HepG2 (cell line): ENCODE results near the gene FASTKD3. TPM values are rescaled to one million over a fixed set of nuclear protein-coding genes. Genes with fewer than 3 reads are reported as not detected.

Source experiments
- ATAC-seq: fragments of 200-7000 bp; cut with Tn5 transposase; 3 replicates; pipeline ENCODE4 v1.9.1; 2020; ENCODE audit warnings: mild to moderate bottlenecking, moderate library complexity
- BruUV-seq: library from RNA; stranded (reverse); fragments of 400-500 nt; replicated peaks from 2 replicates; lab custom pipeline; 2021; lab: Mats Ljungman, UMichigan
- CTCF ChIA-PET: fragments of 300-600 bp; formaldehyde crosslinking; extraction: SDS; loops from one replicate; lab custom pipeline; 2021; ENCODE audit warnings: low total read pairs, inconsistent platforms, low intra/inter-chr PET ratio; lab: Yijun Ruan, JAX
- POLR2A ChIA-PET: fragments of 350-600 bp; sonication (Branson Sonifier 250); formaldehyde crosslinking; loops from one replicate; lab custom pipeline; 2020; ENCODE audit warnings: antibody characterized with exemption, inconsistent platforms; lab: Yijun Ruan, JAX
- DNase-seq: peaks from one replicate; pipeline ENCODE4 v3.0.0-alpha.2; 2015; ENCODE audit warnings: low spot score
- FAIRE-seq: peaks from 3 replicates; lab custom pipeline; 2011; peaks lifted over from hg19 to GRCh38; lab: Jason Lieb, UNC
- H2AFZ ChIP-seq: one replicate; pipeline ENCODE4 v1.6.1; 2011; ENCODE audit warnings: low read length, inconsistent platforms
- H3K27ac ChIP-seq: fragments of 300-600 bp; 3 replicates; pipeline ENCODE4 v1.8.0; 2011; ENCODE audit warnings: mixed run types, mild to moderate bottlenecking, mixed read lengths, low read length, inconsistent platforms; ENCODE audit not compliant: insufficient read depth; ENCODE audit errors: extremely low read length
- H3K27me3 ChIP-seq, 2 experiments: fragments of 200-600 bp in 1 of 2; 2 replicates in 1 of 2; 3 replicates in 1 of 2; pipeline versions ENCODE4 v1.6.0 to v1.8.0; 2011; ENCODE audit warnings: low read length in 2 of 2, mild to moderate bottlenecking in 2 of 2, moderate library complexity in 2 of 2, inconsistent platforms in 1 of 2; ENCODE audit not compliant: insufficient read depth in 2 of 2, control insufficient read depth in 1 of 2
- H3K36me3 ChIP-seq, 2 experiments: fragments of 200-600 bp in 1 of 2; replicated peaks in 1 of 2; 2 replicates in 1 of 2; 3 replicates in 1 of 2; pipeline versions ENCODE4 v1.5.1 to v1.8.0; 2011; ENCODE audit warnings: low read length in 2 of 2, inconsistent platforms in 1 of 2; ENCODE audit not compliant: insufficient read depth in 2 of 2, control insufficient read depth in 1 of 2
- H3K4me1 ChIP-seq: 2 replicates; pipeline ENCODE4 v1.5.1; 2012; ENCODE audit warnings: low read length, inconsistent platforms; ENCODE audit not compliant: insufficient read depth
- H3K4me2 ChIP-seq: 2 replicates; pipeline ENCODE4 v1.6.0; 2011; ENCODE audit warnings: low read depth, low read length, inconsistent platforms
- H3K4me3 ChIP-seq, 3 experiments: fragments of 200-600 bp in 1 of 3; sonication (generic), shearing (Covaris generic) in 1 of 3; replicated peaks in 1 of 3; 2 replicates each; pipeline ENCODE4 v1.5.1; 2011 to 2016; ENCODE audit warnings: low read length in 3 of 3, inconsistent platforms in 2 of 3, low read depth in 2 of 3, mild to moderate bottlenecking in 2 of 3, control low read depth in 1 of 3, mixed read lengths in 1 of 3; ENCODE audit not compliant: insufficient read depth in 1 of 3
- H3K79me2 ChIP-seq: one replicate; pipeline ENCODE4 v1.6.1; 2011; ENCODE audit warnings: low read length, inconsistent platforms; ENCODE audit not compliant: insufficient read depth
- H3K9ac ChIP-seq: 2 replicates; pipeline ENCODE4 v1.6.0; 2011; ENCODE audit warnings: mild to moderate bottlenecking, low read depth, low read length, inconsistent platforms; ENCODE audit not compliant: insufficient read depth
- H3K9me3 ChIP-seq: 2 replicates; pipeline ENCODE4 v1.5.1; 2012; ENCODE audit warnings: mild to moderate bottlenecking, low read length
- H4K20me1 ChIP-seq: 2 replicates; pipeline ENCODE4 v1.6.0; 2011; ENCODE audit warnings: inconsistent platforms, mild to moderate bottlenecking, low read length, moderate library complexity; ENCODE audit not compliant: insufficient read depth
- FOSL2 ChIP-seq: sonication (generic); formaldehyde crosslinking; IDR thresholded peaks from 2 replicates; pipeline ENCODE4 v1.4.0; 2020; ENCODE audit warnings: missing genetic modification reagents
- NFIB ChIP-seq: sonication (generic); formaldehyde crosslinking; IDR thresholded peaks from 2 replicates; pipeline ENCODE4 v1.9.0; 2021; ENCODE audit warnings: missing genetic modification reagents, mild to moderate bottlenecking, borderline replicate concordance
- YY1 ChIP-seq: IDR thresholded peaks from 2 replicates; pipeline ENCODE4 v1.6.1; 2011; ENCODE audit warnings: low read length, low read depth, moderate library complexity, mild to moderate bottlenecking; ENCODE audit not compliant: insufficient read depth, insufficient replicate concordance
- ZNF10 ChIP-seq: sonication (generic); formaldehyde crosslinking; IDR thresholded peaks from 2 replicates; pipeline ENCODE4 v1.4.0; 2020; ENCODE audit warnings: mild to moderate bottlenecking, low read depth, missing genetic modification reagents, borderline replicate concordance
- ZNF3 ChIP-seq: IDR thresholded peaks from 2 replicates; pipeline ENCODE4 v1.7.0; 2017; ENCODE audit warnings: inconsistent platforms
- ZNF589 ChIP-seq: sonication (generic); formaldehyde crosslinking; conservative IDR thresholded peaks from 2 replicates; pipeline ENCODE4 v1.8.0; 2022; ENCODE audit warnings: mild to moderate bottlenecking, moderate library complexity, missing genetic modification reagents
- WGBS: methylation state at CpG from one replicate; pipeline ENCODE4 v1.1.6; 2017; ENCODE audit warnings: low lambda C conversion rate; 5-methylcytosine and 5-hydroxymethylcytosine counted together
- in situ Hi-C: cut with HindIII; loops from 2 replicates; pipeline ENCODE4 v1.10.0; 2017; ENCODE audit warnings: low pct_unique_long_range_greater_than_20kb; ENCODE audit not compliant: extremely low pct_ligation_motif_present
- intact Hi-C: fragments of 100-400 bp; cut with micrococcal nuclease; formaldehyde crosslinking; loops from one replicate; pipeline ENCODE4 v1.10.0; 2022; ENCODE audit not compliant: unreplicated experiment
- polyA plus RNA-seq, 8 experiments: library from polyadenylated mRNA; depleted of rRNA in 3 of 8; stranded (reverse) in 7 of 8; unstranded in 1 of 8; fragments of >200 nt; fragmentation: Illumina TruSeq in 4 of 8; extraction: Trizol in 4 of 8; gene quantifications; 2 replicates each; pipeline versions ENCODE4 v1.2.1 to v1.2.3, GENCODE V29; 2011 to 2016; ENCODE audit warnings: low read depth in 4 of 8, missing spikeins in 1 of 8, mixed read lengths in 1 of 8; ENCODE audit not compliant: insufficient read depth in 1 of 8
- total RNA-seq, 5 experiments: library from RNA; depleted of rRNA; stranded (reverse); fragments of >200 nt; fragmentation: Illumina TruSeq; extraction: Trizol; gene quantifications; 2 replicates each; pipeline ENCODE4 v1.2.3, GENCODE V29; 2016; ENCODE audit warnings: low read depth in 1 of 5
- TF ChIP-seq, protein P1 (sequence below): sonication (generic); formaldehyde crosslinking; IDR thresholded peaks from 2 replicates; pipeline ENCODE4 v1.5.0; 2020; ENCODE audit warnings: mild to moderate bottlenecking, missing genetic modification reagents, moderate library complexity
- TF ChIP-seq, protein P2 (sequence below): sonication (generic); formaldehyde crosslinking; IDR thresholded peaks from 2 replicates; pipeline ENCODE4 v1.8.0; 2023; ENCODE audit warnings: mild to moderate bottlenecking, missing genetic modification reagents

The FASTKD3 gene
- total and polyA plus RNA-seq, 2 of the 13 experiments (the other 11 are each of a cell fraction or from before 2014, with no cell fraction given): 6.9 to 17.8 TPM

DNA sequence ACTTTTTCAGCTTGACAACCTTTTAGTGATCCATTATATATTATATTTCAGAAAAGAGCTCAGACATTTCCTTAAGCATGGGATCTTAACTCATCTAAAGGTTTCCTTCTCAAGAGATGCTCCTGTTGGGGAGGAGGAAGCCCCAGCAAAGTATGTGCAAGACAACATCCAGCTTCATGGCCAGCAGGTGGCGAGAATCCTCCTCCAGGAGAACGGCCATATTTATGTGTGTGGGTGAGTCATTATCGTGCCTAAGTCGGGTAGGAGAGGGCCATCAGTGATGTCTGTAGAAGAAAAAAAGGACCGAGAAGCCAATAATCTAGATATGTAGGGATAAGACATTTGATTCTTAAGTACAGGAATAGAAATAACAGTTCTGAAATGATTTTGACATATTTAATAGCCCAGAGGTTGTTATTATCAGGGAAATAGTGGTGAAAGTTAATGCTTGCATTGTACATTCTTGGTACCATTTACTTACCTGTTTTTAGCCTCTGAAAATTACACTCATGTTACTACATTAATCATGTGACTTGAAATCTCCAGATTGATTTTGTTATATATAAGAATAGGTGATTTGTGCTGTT, 28.3 kb upstream of the FASTKD3 start:
- peak; percentile 21 for DNase-seq
- no peak overlapping the region for H3K4me2 ChIP-seq
- TF ChIP-seq FOSL2 (CRISPR knock-in tag) (peak; percentile 58), NFIB (CRISPR knock-in tag) (no peak), ZNF3 (CRISPR knock-in tag) (no peak), ZNF10 (CRISPR knock-in tag) (no peak), YY1 (peak; percentile 26), ZNF589 (CRISPR knock-in tag) (no peak)
- TF ChIP-seq, protein P1, sequence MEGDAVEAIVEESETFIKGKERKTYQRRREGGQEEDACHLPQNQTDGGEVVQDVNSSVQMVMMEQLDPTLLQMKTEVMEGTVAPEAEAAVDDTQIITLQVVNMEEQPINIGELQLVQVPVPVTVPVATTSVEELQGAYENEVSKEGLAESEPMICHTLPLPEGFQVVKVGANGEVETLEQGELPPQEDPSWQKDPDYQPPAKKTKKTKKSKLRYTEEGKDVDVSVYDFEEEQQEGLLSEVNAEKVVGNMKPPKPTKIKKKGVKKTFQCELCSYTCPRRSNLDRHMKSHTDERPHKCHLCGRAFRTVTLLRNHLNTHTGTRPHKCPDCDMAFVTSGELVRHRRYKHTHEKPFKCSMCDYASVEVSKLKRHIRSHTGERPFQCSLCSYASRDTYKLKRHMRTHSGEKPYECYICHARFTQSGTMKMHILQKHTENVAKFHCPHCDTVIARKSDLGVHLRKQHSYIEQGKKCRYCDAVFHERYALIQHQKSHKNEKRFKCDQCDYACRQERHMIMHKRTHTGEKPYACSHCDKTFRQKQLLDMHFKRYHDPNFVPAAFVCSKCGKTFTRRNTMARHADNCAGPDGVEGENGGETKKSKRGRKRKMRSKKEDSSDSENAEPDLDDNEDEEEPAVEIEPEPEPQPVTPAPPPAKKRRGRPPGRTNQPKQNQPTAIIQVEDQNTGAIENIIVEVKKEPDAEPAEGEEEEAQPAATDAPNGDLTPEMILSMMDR: peak; percentile 36
- TF ChIP-seq, protein P2, sequence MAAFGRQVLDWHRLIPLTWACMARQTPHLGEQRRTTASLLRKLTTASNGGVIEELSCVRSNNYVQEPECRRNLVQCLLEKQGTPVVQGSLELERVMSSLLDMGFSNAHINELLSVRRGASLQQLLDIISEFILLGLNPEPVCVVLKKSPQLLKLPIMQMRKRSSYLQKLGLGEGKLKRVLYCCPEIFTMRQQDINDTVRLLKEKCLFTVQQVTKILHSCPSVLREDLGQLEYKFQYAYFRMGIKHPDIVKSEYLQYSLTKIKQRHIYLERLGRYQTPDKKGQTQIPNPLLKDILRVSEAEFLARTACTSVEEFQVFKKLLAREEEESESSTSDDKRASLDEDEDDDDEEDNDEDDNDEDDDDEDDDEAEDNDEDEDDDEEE (CRISPR knock-in tag): no peak
- ChIA-PET POLR2A (no interaction called here), CTCF (no interaction called here)
- no peaks in the 10 kb centered on the region for H3K9me3 ChIP-seq
- intact Hi-C loops: no loop called here
- no peak overlapping the region for H3K4me3 ChIP-seq
- H3K9ac ChIP-seq: no peak overlapping the region
- no peak overlapping the region for H2AFZ ChIP-seq
- in situ Hi-C loops: no loop called here
- no peak overlapping the region for H3K27ac ChIP-seq
- peak; percentile 83 for ATAC-seq
- no peaks in the 10 kb centered on the region for H3K4me1 ChIP-seq
- H4K20me1 ChIP-seq: no peaks in the 10 kb centered on the region
- H3K27me3 ChIP-seq: no peaks in the 10 kb centered on the region
- peaks cover 10 to 79% of the 10 kb centered on the region in 2 experiments for H3K36me3 ChIP-seq
- 78% methylated on average over 5 of the region's 5 CpGs for WGBS
- no peaks in the 10 kb centered on the region for H3K79me2 ChIP-seq
- FAIRE-seq: no peak
- no TSS peak for BruUV-seq
